COLO829 (cell line): ENCODE results near the gene NFX1.

Source experiments
- DNase-seq: peaks from one replicate; pipeline ENCODE4 v3.0.0; 2012; ENCODE audit warnings: low spot score

The NFX1 gene

GRCh38 chr9:33290247-33291030, at the start of gene NFX1:
NFX1 (plus strand) TSS chr9:33290516; CDS start chr9:33290573, 57 bp downstream.
- DNase-seq, result peak; percentile 100

GRCh38 chr9:33241298-33241697, 49.0 kb upstream of the NFX1 start:
- no peak for DNase-seq

- DNase-seq, result no peak
These were observed 47.6 kb upstream of the NFX1 start for GRCh38 chr9:33242609-33243134.

- DNase-seq, result no peak
These were observed 46.1 kb upstream of the NFX1 start for GRCh38 chr9:33244137-33244784.

- no peak for DNase-seq
These were observed 45.0 kb upstream of the NFX1 start for GRCh38 chr9:33245341-33245740.

- no peak for DNase-seq
These were observed 44.0 kb upstream of the NFX1 start for GRCh38 chr9:33246269-33246860.

- DNase-seq, result no peak
These were observed 41.7 kb upstream of the NFX1 start for GRCh38 chr9:33248606-33249005.

- no peak for DNase-seq
These were observed 41.1 kb upstream of the NFX1 start for GRCh38 chr9:33249087-33249658.

- no peak for DNase-seq
These were observed 40.3 kb upstream of the NFX1 start for GRCh38 chr9:33249983-33250382.

GRCh38 chr9:33250458-33250995, 39.8 kb upstream of the NFX1 start:
- no peak for DNase-seq

GRCh38 chr9:33254211-33254610, 36.1 kb upstream of the NFX1 start:
- no peak for DNase-seq

GRCh38 chr9:33255014-33255413, 35.3 kb upstream of the NFX1 start:
- DNase-seq, result no peak

- DNase-seq, result no peak
These were observed 34.8 kb upstream of the NFX1 start for GRCh38 chr9:33255471-33255870.

GRCh38 chr9:33256236-33256635, 34.1 kb upstream of the NFX1 start:
- no peak for DNase-seq

- no peak for DNase-seq
These were observed 33.0 kb upstream of the NFX1 start for GRCh38 chr9:33257276-33257675.

GRCh38 chr9:33260372-33260771, 29.9 kb upstream of the NFX1 start:
- no peak for DNase-seq

- DNase-seq, result no peak
These were observed 26.9 kb upstream of the NFX1 start for GRCh38 chr9:33263131-33264002.

GRCh38 chr9:33264003-33264472, 26.3 kb upstream of the NFX1 start:
- peak; percentile 24 for DNase-seq

GRCh38 chr9:33264473-33265177, 25.7 kb upstream of the NFX1 start, which contains the start of the genes BAG1 and CHMP5:
BAG1 (minus strand) TSS chr9:33264708.
CHMP5 (plus strand) TSS chr9:33265049; CDS start chr9:33265079, 30 bp downstream.
- DNase-seq, result peak; percentile 100

- no peak for DNase-seq
These were observed 25.0 kb upstream of the NFX1 start for GRCh38 chr9:33265211-33265865.
